A549 (cell line): ENCODE data around the gene TMPRSS6. TPM values are rescaled to one million over a fixed set of nuclear protein-coding genes. Genes with fewer than 3 reads are reported as not detected.

ENCODE experiments used
- ATAC-seq, 2 experiments: fragments of 200-7000 bp in 1 of 2; fragments of >200 bp in 1 of 2; cut with Nextera tagmentation in 1 of 2; cut with Tn5 transposase in 1 of 2; 3 replicates each; pipeline versions ENCODE4 v1.8.0 to v1.9.1; 2018 to 2020; ENCODE audit warnings: mild to moderate bottlenecking in 1 of 2, moderate library complexity in 1 of 2
- CTCF ChIA-PET: fragments of 300-600 bp; sonication (Branson Sonifier 250); formaldehyde crosslinking; extraction: SDS; loops from one replicate; lab custom pipeline; 2021; ENCODE audit warnings: antibody characterized with exemption, inconsistent platforms; lab: Yijun Ruan, JAX
- POLR2A ChIA-PET: fragments of 350-600 bp; formaldehyde crosslinking; extraction: SDS; loops from one replicate; lab custom pipeline; 2021; ENCODE audit warnings: antibody characterized with exemption, inconsistent platforms; lab: Yijun Ruan, JAX
- DNase-seq, 2 experiments: peaks; one replicate each; pipeline versions ENCODE4 v3.0.0 to v3.0.0-alpha.2; 2011 to 2016; ENCODE audit warnings: low read depth in 1 of 2, low spot score in 1 of 2
- FAIRE-seq: peaks from 2 replicates; lab custom pipeline; 2011; peaks lifted over from hg19 to GRCh38; lab: Jason Lieb, UNC
- H3K27ac ChIP-seq, 2 experiments: fragments of >200 bp; sonication (Bioruptor Twin); formaldehyde crosslinking; 3 replicates each; pipeline ENCODE4 v1.5.1; 2016 to 2017
- H3K4me1 ChIP-seq: fragments of >200 bp; sonication (Bioruptor Twin); formaldehyde crosslinking; 3 replicates; pipeline ENCODE4 v1.6.1; 2016
- H3K4me2 ChIP-seq: fragments of >200 bp; sonication (Bioruptor Twin); formaldehyde crosslinking; 3 replicates; pipeline ENCODE4 v1.6.1; 2016
- H3K4me3 ChIP-seq: fragments of >200 bp; sonication (Bioruptor Twin); formaldehyde crosslinking; 3 replicates; pipeline ENCODE4 v1.5.1; 2016
- H3K9me3 ChIP-seq: fragments of >200 bp; sonication (Bioruptor Twin); formaldehyde crosslinking; 3 replicates; pipeline ENCODE4 v1.6.1; 2016
- CBX8 ChIP-seq: fragments of 200-600 bp; sonication (generic); IDR thresholded peaks from 2 replicates; pipeline ENCODE4 v1.6.1; 2016
- CEBPB ChIP-seq, 2 experiments: fragments of >200 bp in 1 of 2; sonication (Bioruptor Twin) in 1 of 2; formaldehyde crosslinking in 1 of 2; IDR thresholded peaks; 2 replicates each; pipeline ENCODE4 v1.6.1; 2012 to 2016
- CHD4 ChIP-seq: fragments of 200-600 bp; sonication (generic); IDR thresholded peaks from 2 replicates; pipeline ENCODE4 v1.6.1; 2016; ENCODE audit warnings: antibody characterized with exemption, mild to moderate bottlenecking, borderline replicate concordance
- EHMT2 ChIP-seq: fragments of 200-600 bp; sonication (generic); IDR thresholded peaks from 2 replicates; pipeline ENCODE4 v1.6.1; 2016; ENCODE audit warnings: antibody characterized with exemption, low read depth, mild to moderate bottlenecking, moderate library complexity
- ESRRA ChIP-seq: fragments of 150-350 bp; IDR thresholded peaks from 2 replicates; pipeline ENCODE4 v1.6.1; 2014; ENCODE audit warnings: mild to moderate bottlenecking, low read length, borderline replicate concordance
- FOSL2 ChIP-seq, 2 experiments: fragments of 450-650 bp in 1 of 2; fragments of >200 bp in 1 of 2; sonication (Bioruptor Twin) in 1 of 2; formaldehyde crosslinking; IDR thresholded peaks; 2 replicates each; pipeline versions ENCODE4 v1.5.0 to v1.6.1; 2016 to 2020; ENCODE audit warnings: mild to moderate bottlenecking in 1 of 2, moderate library complexity in 1 of 2
- FOXS1 ChIP-seq: fragments of 250-450 bp; sonication (Bioruptor Pico); IDR thresholded peaks from 2 replicates; pipeline ENCODE4 v1.5.0; 2020; ENCODE audit warnings: mild to moderate bottlenecking, moderate library complexity
- HDAC2 ChIP-seq: fragments of 200-600 bp; sonication (generic); IDR thresholded peaks from 2 replicates; pipeline ENCODE4 v1.6.1; 2016
- HOXA7 ChIP-seq: fragments of 250-450 bp; sonication (Bioruptor Pico); IDR thresholded peaks from 2 replicates; pipeline ENCODE4 v1.5.0; 2020; ENCODE audit warnings: mild to moderate bottlenecking, moderate library complexity
- JUNB ChIP-seq: fragments of >200 bp; sonication (Bioruptor Twin); formaldehyde crosslinking; IDR thresholded peaks from 2 replicates; pipeline ENCODE4 v1.6.1; 2016
- KDM1A ChIP-seq: fragments of 200-600 bp; sonication (generic); IDR thresholded peaks from 2 replicates; pipeline ENCODE4 v1.6.1; 2016; ENCODE audit warnings: low read depth, mild to moderate bottlenecking
- MAFK ChIP-seq: fragments of 450-650 bp; IDR thresholded peaks from 2 replicates; pipeline ENCODE4 v1.6.1; 2014; ENCODE audit not compliant: partially characterized antibody
- NPAS2 ChIP-seq: fragments of 250-450 bp; sonication (Bioruptor Pico); IDR thresholded peaks from 2 replicates; pipeline ENCODE4 v1.8.0; 2022; ENCODE audit warnings: mild to moderate bottlenecking, moderate library complexity, borderline replicate concordance
- NR3C1 ChIP-seq: fragments of >200 bp; sonication (Bioruptor Twin); formaldehyde crosslinking; IDR thresholded peaks from 3 replicates; pipeline ENCODE4 v1.6.1; 2017
- POLR2A ChIP-seq: IDR thresholded peaks from 2 replicates; pipeline ENCODE4 v1.6.1; 2012; ENCODE audit warnings: mild to moderate bottlenecking, low read length
- TP53 ChIP-seq: fragments of 250-450 bp; sonication (Bioruptor Pico); IDR thresholded peaks from 2 replicates; pipeline ENCODE4 v1.5.0; 2021; ENCODE audit warnings: mild to moderate bottlenecking, moderate library complexity
- ZFP36 ChIP-seq: fragments of 450-650 bp; IDR thresholded peaks from 2 replicates; pipeline ENCODE4 v1.6.1; 2014; ENCODE audit warnings: borderline replicate concordance; ENCODE audit not compliant: partially characterized antibody
- ZNF302 ChIP-seq: fragments of 250-450 bp; sonication (Bioruptor Pico); IDR thresholded peaks from 2 replicates; pipeline ENCODE4 v1.9.0; 2021; ENCODE audit warnings: inconsistent platforms, mild to moderate bottlenecking, moderate library complexity
- ZSCAN20 ChIP-seq: fragments of 250-450 bp; sonication (Bioruptor Pico); IDR thresholded peaks from 2 replicates; pipeline ENCODE4 v1.8.0; 2022; ENCODE audit warnings: mild to moderate bottlenecking, moderate library complexity
- WGBS: methylation state at CpG from one replicate; pipeline ENCODE4 v1.1.6; 2017; ENCODE audit errors: missing lambda C conversion rate; 5-methylcytosine and 5-hydroxymethylcytosine counted together
- polyA plus RNA-seq, 4 experiments: library from polyadenylated mRNA; depleted of rRNA in 3 of 4; stranded (reverse); fragments of >200 nt; fragmentation: RNase III in 1 of 4; extraction: RNeasy Plus Mini Kit Qiagen cat#74134 plus additional on column Dnase treatment in 1 of 4; gene quantifications; 2 replicates in 3 of 4; 3 replicates in 1 of 4; pipeline ENCODE4 v1.2.3, GENCODE V29; 2011 to 2017
- TF ChIP-seq, protein P1 (sequence below): fragments of 250-450 bp; sonication (Bioruptor Pico); IDR thresholded peaks from 2 replicates; pipeline ENCODE4 v1.5.0; 2020; ENCODE audit warnings: low read depth, mild to moderate bottlenecking, moderate library complexity
- TF ChIP-seq, protein P2 (sequence below): IDR thresholded peaks from 2 replicates; pipeline ENCODE4 v1.6.1; 2012
- TF ChIP-seq, protein P3 (sequence below): fragments of 200-600 bp; sonication (generic); IDR thresholded peaks from 2 replicates; pipeline ENCODE4 v1.6.1; 2016; ENCODE audit warnings: antibody characterized with exemption, mild to moderate bottlenecking, moderate library complexity
- TF ChIP-seq, protein P4 (sequence below): fragments of 150-350 bp; IDR thresholded peaks from 2 replicates; pipeline ENCODE4 v1.6.1; 2014; ENCODE audit warnings: low read depth, mild to moderate bottlenecking, low read length
- TF ChIP-seq, protein P5 (sequence below): fragments of 450-650 bp; IDR thresholded peaks from 2 replicates; pipeline ENCODE4 v1.6.1; 2014; ENCODE audit warnings: antibody characterized with exemption
- TF ChIP-seq, protein P6 (sequence below): fragments of 250-450 bp; sonication (Bioruptor Pico); IDR thresholded peaks from 2 replicates; pipeline ENCODE4 v1.5.0; 2021; ENCODE audit warnings: mild to moderate bottlenecking, moderate library complexity, borderline replicate concordance

Gene TMPRSS6
- polyA plus RNA-seq, 2 of the 4 experiments (the other 2 are of a cell fraction) = not detected

DNA sequence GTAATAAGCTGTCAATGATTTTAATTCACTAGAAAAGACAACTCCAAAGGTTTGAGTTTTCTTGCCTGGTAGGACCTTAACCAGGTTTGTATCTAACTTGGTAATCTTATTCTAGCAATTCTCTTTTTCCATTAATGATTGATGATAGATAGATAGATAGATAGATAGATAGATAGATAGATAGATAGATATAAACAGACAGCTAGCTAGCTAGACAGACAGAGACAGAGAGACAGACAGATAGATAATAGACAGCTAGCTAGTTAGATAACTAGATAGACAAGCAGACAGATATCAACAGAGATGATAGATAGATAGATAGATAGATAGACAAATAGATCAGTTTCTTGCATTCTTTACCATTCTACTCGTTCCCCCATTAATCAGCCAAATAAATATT lies 15.3 kb downstream of the TMPRSS6 start:
- TF ChIP-seq HOXA7 = no peak
- no peak for TF ChIP-seq FOXS1 (CRISPR knock-in tag)
- TF ChIP-seq ZNF302 (CRISPR knock-in tag) = no peak
- TF ChIP-seq ESRRA = no peak
- TF ChIP-seq ZFP36 = no peak
- TF ChIP-seq TP53 (CRISPR knock-in tag) = no peak
- TF ChIP-seq, protein P1, sequence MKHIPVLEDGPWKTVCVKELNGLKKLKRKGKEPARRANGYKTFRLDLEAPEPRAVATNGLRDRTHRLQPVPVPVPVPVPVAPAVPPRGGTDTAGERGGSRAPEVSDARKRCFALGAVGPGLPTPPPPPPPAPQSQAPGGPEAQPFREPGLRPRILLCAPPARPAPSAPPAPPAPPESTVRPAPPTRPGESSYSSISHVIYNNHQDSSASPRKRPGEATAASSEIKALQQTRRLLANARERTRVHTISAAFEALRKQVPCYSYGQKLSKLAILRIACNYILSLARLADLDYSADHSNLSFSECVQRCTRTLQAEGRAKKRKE = no peak
- TF ChIP-seq HDAC2 = no peak
- no peak for TF ChIP-seq ZSCAN20 (CRISPR knock-in tag)
- TF ChIP-seq JUNB = no peak
- TF ChIP-seq, protein P2, sequence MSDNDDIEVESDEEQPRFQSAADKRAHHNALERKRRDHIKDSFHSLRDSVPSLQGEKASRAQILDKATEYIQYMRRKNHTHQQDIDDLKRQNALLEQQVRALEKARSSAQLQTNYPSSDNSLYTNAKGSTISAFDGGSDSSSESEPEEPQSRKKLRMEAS = no peak
- TF ChIP-seq, protein P3, sequence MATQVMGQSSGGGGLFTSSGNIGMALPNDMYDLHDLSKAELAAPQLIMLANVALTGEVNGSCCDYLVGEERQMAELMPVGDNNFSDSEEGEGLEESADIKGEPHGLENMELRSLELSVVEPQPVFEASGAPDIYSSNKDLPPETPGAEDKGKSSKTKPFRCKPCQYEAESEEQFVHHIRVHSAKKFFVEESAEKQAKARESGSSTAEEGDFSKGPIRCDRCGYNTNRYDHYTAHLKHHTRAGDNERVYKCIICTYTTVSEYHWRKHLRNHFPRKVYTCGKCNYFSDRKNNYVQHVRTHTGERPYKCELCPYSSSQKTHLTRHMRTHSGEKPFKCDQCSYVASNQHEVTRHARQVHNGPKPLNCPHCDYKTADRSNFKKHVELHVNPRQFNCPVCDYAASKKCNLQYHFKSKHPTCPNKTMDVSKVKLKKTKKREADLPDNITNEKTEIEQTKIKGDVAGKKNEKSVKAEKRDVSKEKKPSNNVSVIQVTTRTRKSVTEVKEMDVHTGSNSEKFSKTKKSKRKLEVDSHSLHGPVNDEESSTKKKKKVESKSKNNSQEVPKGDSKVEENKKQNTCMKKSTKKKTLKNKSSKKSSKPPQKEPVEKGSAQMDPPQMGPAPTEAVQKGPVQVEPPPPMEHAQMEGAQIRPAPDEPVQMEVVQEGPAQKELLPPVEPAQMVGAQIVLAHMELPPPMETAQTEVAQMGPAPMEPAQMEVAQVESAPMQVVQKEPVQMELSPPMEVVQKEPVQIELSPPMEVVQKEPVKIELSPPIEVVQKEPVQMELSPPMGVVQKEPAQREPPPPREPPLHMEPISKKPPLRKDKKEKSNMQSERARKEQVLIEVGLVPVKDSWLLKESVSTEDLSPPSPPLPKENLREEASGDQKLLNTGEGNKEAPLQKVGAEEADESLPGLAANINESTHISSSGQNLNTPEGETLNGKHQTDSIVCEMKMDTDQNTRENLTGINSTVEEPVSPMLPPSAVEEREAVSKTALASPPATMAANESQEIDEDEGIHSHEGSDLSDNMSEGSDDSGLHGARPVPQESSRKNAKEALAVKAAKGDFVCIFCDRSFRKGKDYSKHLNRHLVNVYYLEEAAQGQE = no peak
- no peak for TF ChIP-seq EHMT2
- TF ChIP-seq POLR2A = no peak
- no peak for TF ChIP-seq CBX8
- no peak for TF ChIP-seq NR3C1
- TF ChIP-seq CEBPB (IDR thresholded peaks at IDR 0.05) = no peak
- TF ChIP-seq, protein P4, sequence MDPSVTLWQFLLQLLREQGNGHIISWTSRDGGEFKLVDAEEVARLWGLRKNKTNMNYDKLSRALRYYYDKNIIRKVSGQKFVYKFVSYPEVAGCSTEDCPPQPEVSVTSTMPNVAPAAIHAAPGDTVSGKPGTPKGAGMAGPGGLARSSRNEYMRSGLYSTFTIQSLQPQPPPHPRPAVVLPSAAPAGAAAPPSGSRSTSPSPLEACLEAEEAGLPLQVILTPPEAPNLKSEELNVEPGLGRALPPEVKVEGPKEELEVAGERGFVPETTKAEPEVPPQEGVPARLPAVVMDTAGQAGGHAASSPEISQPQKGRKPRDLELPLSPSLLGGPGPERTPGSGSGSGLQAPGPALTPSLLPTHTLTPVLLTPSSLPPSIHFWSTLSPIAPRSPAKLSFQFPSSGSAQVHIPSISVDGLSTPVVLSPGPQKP = no peak
- TF ChIP-seq, protein P5, sequence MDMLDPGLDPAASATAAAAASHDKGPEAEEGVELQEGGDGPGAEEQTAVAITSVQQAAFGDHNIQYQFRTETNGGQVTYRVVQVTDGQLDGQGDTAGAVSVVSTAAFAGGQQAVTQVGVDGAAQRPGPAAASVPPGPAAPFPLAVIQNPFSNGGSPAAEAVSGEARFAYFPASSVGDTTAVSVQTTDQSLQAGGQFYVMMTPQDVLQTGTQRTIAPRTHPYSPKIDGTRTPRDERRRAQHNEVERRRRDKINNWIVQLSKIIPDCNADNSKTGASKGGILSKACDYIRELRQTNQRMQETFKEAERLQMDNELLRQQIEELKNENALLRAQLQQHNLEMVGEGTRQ = no peak
- TF ChIP-seq, all 56 proteins: peak for 0
- no peak overlapping the region for H3K4me3 ChIP-seq
- WGBS = 0% methylated on average over 1 of the region's 1 CpG
- DNase-seq (no peak), FAIRE-seq (no peak), ATAC-seq (no peak)
- H3K27ac ChIP-seq = no peak overlapping the region
- H3K4me2 ChIP-seq = no peak overlapping the region
- peaks cover 7% of the 10 kb centered on the region for H3K4me1 ChIP-seq
- no peaks in the 10 kb centered on the region for H3K9me3 ChIP-seq
- CTCF ChIA-PET = no interaction called here
- POLR2A ChIA-PET = no interaction called here

DNA sequence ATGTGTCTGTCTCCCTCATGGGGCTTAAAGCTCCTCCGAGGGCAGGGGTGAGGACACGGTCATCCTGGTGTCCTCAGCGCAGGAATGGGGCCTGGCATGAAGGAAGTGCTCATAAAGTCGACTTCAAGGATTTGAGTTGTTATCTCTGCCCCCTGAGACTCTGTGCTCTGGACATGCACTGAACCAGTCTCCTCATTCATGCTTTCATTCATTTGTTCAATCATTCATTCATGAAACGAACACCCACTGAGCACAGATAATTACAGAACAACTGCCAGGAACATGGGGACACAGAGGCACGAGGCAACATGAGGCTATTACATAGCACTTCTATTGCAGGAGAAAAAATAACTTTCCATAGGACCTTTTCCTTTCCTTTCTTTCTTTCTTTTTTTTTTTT lies 16.5 kb downstream of the TMPRSS6 start:
- Histone ChIP-seq H3K4me3 (no peak overlapping the region), H3K4me1 (peaks cover 19% of the 10 kb centered on the region), H3K4me2 (no peak overlapping the region), H3K9me3 (no peaks in the 10 kb centered on the region), H3K27ac (no peak overlapping the region)
- no peak for ATAC-seq
- ChIA-PET POLR2A (no interaction called here), CTCF (no interaction called here)
- TF ChIP-seq NPAS2 (CRISPR knock-in tag) = no peak
- TF ChIP-seq HDAC2 = no peak
- no peak for TF ChIP-seq TP53 (CRISPR knock-in tag)
- no peak for TF ChIP-seq FOSL2 (IDR thresholded peaks at IDR 0.05)
- no peak for TF ChIP-seq FOSL2 (CRISPR knock-in tag; IDR thresholded peaks at IDR 0.05)
- TF ChIP-seq FOXS1 (CRISPR knock-in tag) = no peak
- TF ChIP-seq, protein P4 = no peak
- TF ChIP-seq KDM1A = no peak
- no peak for TF ChIP-seq MAFK
- TF ChIP-seq, protein P6, sequence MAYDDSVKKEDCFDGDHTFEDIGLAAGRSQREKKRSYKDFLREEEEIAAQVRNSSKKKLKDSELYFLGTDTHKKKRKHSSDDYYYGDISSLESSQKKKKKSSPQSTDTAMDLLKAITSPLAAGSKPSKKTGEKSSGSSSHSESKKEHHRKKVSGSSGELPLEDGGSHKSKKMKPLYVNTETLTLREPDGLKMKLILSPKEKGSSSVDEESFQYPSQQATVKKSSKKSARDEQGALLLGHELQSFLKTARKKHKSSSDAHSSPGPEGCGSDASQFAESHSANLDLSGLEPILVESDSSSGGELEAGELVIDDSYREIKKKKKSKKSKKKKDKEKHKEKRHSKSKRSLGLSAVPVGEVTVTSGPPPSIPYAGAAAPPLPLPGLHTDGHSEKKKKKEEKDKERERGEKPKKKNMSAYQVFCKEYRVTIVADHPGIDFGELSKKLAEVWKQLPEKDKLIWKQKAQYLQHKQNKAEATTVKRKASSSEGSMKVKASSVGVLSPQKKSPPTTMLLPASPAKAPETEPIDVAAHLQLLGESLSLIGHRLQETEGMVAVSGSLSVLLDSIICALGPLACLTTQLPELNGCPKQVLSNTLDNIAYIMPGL (CRISPR knock-in tag) = no peak
- TF ChIP-seq JUNB = no peak
- no peak for TF ChIP-seq CHD4
- no peak for DNase-seq
- FAIRE-seq = no peak
- 70% methylated on average over 4 of the region's 6 CpGs for WGBS
